K562 (cell line): ENCODE measurements around the gene ADIPOQ. TPM values are rescaled to one million over a fixed set of nuclear protein-coding genes. Genes with fewer than 3 reads are reported as not detected.

Experiments
- TAL1 ChIP-seq: fragments of 450-650 bp; IDR thresholded peaks from 2 replicates; pipeline ENCODE4 v1.6.1; 2016; ENCODE audit warnings: mild to moderate bottlenecking
- TRIM24 ChIP-seq, 2 experiments: fragments of 450-650 bp; IDR thresholded peaks; 2 replicates each; pipeline ENCODE4 v1.6.1; 2016
- UBTF ChIP-seq, 2 experiments: IDR thresholded peaks; 2 replicates each; pipeline ENCODE4 v1.6.1; 2012; ENCODE audit warnings: improper control_type of control experiment in 2 of 2, low read depth in 2 of 2, low read length in 2 of 2, borderline replicate concordance in 1 of 2
- ZNF175 ChIP-seq: fragments of 200-800 bp; sonication (Bioruptor generic); IDR thresholded peaks from 2 replicates; pipeline ENCODE4 v1.6.1; 2016; ENCODE audit warnings: low read depth, mild to moderate bottlenecking, missing genetic modification characterization, missing compliant biosample characterization
- ZNF589 ChIP-seq: fragments of 200-800 bp; sonication (Bioruptor generic); IDR thresholded peaks from 2 replicates; pipeline ENCODE4 v1.6.1; 2016; ENCODE audit warnings: low read depth, missing genetic modification characterization, missing compliant biosample characterization
- polyA plus RNA-seq, 8 experiments: library from polyadenylated mRNA; depleted of rRNA in 4 of 8; stranded (reverse) in 5 of 8; unstranded in 3 of 8; fragments of >200 nt; fragmentation: Nextera tagmentation in 2 of 8; fragmentation: Illumina TruSeq in 1 of 8; extraction: Ambion mirVana in 2 of 8; extraction: Trizol in 1 of 8; gene quantifications; 2 replicates each; pipeline versions ENCODE4 v1.2.1 to v1.2.3, GENCODE V29; 2011 to 2014; ENCODE audit warnings: inconsistent platforms in 1 of 8, missing spikeins in 1 of 8
- total RNA-seq, 7 experiments: library from RNA; depleted of rRNA in 6 of 7; stranded (reverse); fragments of >200 nt in 6 of 7; fragmentation: Illumina TruSeq in 2 of 7; extraction: Trizol in 2 of 7; gene quantifications; 2 replicates each; pipeline versions ENCODE4 v1.2.1 to v1.2.3, GENCODE V29; 2011 to 2021; ENCODE audit warnings: low replicate concordance in 1 of 7
- TF ChIP-seq, protein P1 (sequence below): fragments of 250-450 bp; sonication (Bioruptor Pico); IDR thresholded peaks from 2 replicates; pipeline ENCODE4 v1.5.0; 2022; ENCODE audit warnings: mild to moderate bottlenecking
- TF ChIP-seq, protein P2 (sequence below): fragments of 450-650 bp; IDR thresholded peaks from 2 replicates; pipeline ENCODE4 v1.6.1; 2016; ENCODE audit warnings: mild to moderate bottlenecking, moderate library complexity

The ADIPOQ gene
- total and polyA plus RNA-seq, 9 of the 15 experiments (the other 6 are each of a cell fraction or from before 2014, with no cell fraction given) = 0.01 to 0.04 (median 0.03) TPM; not detected in 4

DNA sequence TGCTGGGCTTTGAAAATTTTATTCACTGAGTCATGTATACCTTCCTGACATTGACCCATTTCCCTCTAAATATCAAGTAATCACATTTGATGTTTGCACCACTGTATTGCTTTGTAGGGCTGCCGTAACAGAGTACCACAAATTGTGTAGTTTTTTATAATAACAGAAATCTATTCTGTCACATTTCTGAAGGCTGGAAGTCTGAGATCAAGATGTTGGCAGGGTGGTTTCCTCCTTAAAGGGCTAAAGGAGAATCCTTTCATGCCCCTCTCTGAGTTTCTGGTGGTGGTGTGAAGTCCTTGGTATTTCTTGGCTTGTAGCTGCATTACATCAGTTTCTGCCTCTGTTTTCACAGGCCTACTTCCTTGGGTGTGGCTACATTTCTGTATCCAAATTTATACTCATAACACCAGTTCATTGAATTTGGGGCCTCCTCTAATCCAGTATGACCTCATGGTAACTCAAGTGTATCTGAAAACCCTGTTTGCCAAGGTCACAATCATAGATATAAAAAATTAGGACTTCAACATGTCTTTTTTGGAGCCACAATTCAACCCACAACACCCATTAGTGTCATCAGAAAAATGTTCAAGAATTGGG lies 58.7 kb downstream of the ADIPOQ start (continued):
- TF ChIP-seq, protein P1, sequence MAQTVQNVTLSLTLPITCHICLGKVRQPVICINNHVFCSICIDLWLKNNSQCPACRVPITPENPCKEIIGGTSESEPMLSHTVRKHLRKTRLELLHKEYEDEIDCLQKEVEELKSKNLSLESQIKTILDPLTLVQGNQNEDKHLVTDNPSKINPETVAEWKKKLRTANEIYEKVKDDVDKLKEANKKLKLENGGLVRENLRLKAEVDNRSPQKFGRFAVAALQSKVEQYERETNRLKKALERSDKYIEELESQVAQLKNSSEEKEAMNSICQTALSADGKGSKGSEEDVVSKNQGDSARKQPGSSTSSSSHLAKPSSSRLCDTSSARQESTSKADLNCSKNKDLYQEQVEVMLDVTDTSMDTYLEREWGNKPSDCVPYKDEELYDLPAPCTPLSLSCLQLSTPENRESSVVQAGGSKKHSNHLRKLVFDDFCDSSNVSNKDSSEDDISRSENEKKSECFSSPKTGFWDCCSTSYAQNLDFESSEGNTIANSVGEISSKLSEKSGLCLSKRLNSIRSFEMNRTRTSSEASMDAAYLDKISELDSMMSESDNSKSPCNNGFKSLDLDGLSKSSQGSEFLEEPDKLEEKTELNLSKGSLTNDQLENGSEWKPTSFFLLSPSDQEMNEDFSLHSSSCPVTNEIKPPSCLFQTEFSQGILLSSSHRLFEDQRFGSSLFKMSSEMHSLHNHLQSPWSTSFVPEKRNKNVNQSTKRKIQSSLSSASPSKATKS = no peak
- TF ChIP-seq, protein P2, sequence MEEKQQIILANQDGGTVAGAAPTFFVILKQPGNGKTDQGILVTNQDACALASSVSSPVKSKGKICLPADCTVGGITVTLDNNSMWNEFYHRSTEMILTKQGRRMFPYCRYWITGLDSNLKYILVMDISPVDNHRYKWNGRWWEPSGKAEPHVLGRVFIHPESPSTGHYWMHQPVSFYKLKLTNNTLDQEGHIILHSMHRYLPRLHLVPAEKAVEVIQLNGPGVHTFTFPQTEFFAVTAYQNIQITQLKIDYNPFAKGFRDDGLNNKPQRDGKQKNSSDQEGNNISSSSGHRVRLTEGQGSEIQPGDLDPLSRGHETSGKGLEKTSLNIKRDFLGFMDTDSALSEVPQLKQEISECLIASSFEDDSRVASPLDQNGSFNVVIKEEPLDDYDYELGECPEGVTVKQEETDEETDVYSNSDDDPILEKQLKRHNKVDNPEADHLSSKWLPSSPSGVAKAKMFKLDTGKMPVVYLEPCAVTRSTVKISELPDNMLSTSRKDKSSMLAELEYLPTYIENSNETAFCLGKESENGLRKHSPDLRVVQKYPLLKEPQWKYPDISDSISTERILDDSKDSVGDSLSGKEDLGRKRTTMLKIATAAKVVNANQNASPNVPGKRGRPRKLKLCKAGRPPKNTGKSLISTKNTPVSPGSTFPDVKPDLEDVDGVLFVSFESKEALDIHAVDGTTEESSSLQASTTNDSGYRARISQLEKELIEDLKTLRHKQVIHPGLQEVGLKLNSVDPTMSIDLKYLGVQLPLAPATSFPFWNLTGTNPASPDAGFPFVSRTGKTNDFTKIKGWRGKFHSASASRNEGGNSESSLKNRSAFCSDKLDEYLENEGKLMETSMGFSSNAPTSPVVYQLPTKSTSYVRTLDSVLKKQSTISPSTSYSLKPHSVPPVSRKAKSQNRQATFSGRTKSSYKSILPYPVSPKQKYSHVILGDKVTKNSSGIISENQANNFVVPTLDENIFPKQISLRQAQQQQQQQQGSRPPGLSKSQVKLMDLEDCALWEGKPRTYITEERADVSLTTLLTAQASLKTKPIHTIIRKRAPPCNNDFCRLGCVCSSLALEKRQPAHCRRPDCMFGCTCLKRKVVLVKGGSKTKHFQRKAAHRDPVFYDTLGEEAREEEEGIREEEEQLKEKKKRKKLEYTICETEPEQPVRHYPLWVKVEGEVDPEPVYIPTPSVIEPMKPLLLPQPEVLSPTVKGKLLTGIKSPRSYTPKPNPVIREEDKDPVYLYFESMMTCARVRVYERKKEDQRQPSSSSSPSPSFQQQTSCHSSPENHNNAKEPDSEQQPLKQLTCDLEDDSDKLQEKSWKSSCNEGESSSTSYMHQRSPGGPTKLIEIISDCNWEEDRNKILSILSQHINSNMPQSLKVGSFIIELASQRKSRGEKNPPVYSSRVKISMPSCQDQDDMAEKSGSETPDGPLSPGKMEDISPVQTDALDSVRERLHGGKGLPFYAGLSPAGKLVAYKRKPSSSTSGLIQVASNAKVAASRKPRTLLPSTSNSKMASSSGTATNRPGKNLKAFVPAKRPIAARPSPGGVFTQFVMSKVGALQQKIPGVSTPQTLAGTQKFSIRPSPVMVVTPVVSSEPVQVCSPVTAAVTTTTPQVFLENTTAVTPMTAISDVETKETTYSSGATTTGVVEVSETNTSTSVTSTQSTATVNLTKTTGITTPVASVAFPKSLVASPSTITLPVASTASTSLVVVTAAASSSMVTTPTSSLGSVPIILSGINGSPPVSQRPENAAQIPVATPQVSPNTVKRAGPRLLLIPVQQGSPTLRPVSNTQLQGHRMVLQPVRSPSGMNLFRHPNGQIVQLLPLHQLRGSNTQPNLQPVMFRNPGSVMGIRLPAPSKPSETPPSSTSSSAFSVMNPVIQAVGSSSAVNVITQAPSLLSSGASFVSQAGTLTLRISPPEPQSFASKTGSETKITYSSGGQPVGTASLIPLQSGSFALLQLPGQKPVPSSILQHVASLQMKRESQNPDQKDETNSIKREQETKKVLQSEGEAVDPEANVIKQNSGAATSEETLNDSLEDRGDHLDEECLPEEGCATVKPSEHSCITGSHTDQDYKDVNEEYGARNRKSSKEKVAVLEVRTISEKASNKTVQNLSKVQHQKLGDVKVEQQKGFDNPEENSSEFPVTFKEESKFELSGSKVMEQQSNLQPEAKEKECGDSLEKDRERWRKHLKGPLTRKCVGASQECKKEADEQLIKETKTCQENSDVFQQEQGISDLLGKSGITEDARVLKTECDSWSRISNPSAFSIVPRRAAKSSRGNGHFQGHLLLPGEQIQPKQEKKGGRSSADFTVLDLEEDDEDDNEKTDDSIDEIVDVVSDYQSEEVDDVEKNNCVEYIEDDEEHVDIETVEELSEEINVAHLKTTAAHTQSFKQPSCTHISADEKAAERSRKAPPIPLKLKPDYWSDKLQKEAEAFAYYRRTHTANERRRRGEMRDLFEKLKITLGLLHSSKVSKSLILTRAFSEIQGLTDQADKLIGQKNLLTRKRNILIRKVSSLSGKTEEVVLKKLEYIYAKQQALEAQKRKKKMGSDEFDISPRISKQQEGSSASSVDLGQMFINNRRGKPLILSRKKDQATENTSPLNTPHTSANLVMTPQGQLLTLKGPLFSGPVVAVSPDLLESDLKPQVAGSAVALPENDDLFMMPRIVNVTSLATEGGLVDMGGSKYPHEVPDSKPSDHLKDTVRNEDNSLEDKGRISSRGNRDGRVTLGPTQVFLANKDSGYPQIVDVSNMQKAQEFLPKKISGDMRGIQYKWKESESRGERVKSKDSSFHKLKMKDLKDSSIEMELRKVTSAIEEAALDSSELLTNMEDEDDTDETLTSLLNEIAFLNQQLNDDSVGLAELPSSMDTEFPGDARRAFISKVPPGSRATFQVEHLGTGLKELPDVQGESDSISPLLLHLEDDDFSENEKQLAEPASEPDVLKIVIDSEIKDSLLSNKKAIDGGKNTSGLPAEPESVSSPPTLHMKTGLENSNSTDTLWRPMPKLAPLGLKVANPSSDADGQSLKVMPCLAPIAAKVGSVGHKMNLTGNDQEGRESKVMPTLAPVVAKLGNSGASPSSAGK = peak; percentile 69
- TF ChIP-seq ZNF175 (CRISPR knock-in tag) = peak; percentile 80; the same call in 1 of the 2 replicates
- TF ChIP-seq UBTF (IDR thresholded peaks at IDR 0.05; ENCODE audit: borderline replicate concordance in 1 of 2, low read depth in 2 of 2, low read length in 2 of 2) = no peak
- TF ChIP-seq ZNF589 (CRISPR knock-in tag) = peak; percentile 95
- TF ChIP-seq TRIM24 (IDR thresholded peaks at IDR 0.05) = peak; percentile 62 to 70; a peak in 2 of 4 replicates
- TF ChIP-seq TAL1 = no peak
